Pancreas (tissue), 10 donors: ENCODE results near the gene B3GALT2. TPM values are rescaled to one million over a fixed set of nuclear protein-coding genes. Genes with fewer than 3 reads are reported as not detected.
"Not testable (repeated sequence)": the region's sequence is repeated elsewhere in the genome, so short reads cannot be mapped to it uniquely, and the experiment has no call there.

Source experiments
- ATAC-seq, 4 donors: fragments of 200-7000 bp; cut with Tn5 transposase; one replicate each; pipeline versions ENCODE4 v1.8.0 to v1.9.1; 2020; ENCODE audit warnings: mild to moderate bottlenecking in 4 of 4, moderate library complexity in 4 of 4
- DNase-seq, 6 donors: peaks; one replicate each; pipeline ENCODE4 v3.0.0-alpha.2; 2020
- FAIRE-seq: peaks from 2 replicates; lab custom pipeline; 2012; peaks lifted over from hg19 to GRCh38; lab: Jason Lieb, UNC
- H3K27ac ChIP-seq, 4 donors: fragments of 200-600 bp; sonication (generic); 1 replicate in 3 of 4; 2 replicates in 1 of 4; pipeline versions ENCODE4 v1.5.0 to v1.8.0; 2020
- H3K27me3 ChIP-seq, 4 donors: fragments of 200-600 bp; one replicate each; pipeline ENCODE4 v1.8.0; 2021
- H3K36me3 ChIP-seq, 3 donors: fragments of 200-600 bp; sonication (generic) in 1 of 3; one replicate each; pipeline versions ENCODE4 v1.5.0 to v1.8.0; 2020 to 2021
- H3K4me1 ChIP-seq, 3 donors: fragments of 200-600 bp; one replicate each; pipeline ENCODE4 v1.8.0; 2021
- H3K4me3 ChIP-seq, 4 donors: fragments of 200-600 bp; sonication (generic) in 2 of 4; one replicate each; pipeline versions ENCODE4 v1.5.0 to v1.8.0; 2020 to 2021
- H3K9me3 ChIP-seq, 4 donors: fragments of 200-600 bp; one replicate each; pipeline ENCODE4 v1.8.0; 2021
- WGBS, 2 donors: extraction: QIAGEN DNeasy Blood & Tissue Kit; methylation state at CpG; one replicate each; pipeline ENCODE4 v1.1.7; 2013; 5-methylcytosine and 5-hydroxymethylcytosine counted together
- intact Hi-C, 3 donors: fragments of 100-400 bp; cut with DNase I; formaldehyde crosslinking; loops; one replicate each; pipeline versions ENCODE4 v1.11.1 to v1.14.2; 2022
- polyA plus RNA-seq, 2 donors: library from polyadenylated mRNA; stranded (reverse); fragments of 200-250 nt; gene quantifications; one replicate each; pipeline ENCODE4 v1.2.3, GENCODE V29; 2013
- total RNA-seq, 6 donors: library from RNA; stranded (reverse); fragmentation: NEBNext Ultra II Directional in 4 of 6; extraction: Animal tissue kit (Norgen Biotek cat#: 25700) in 4 of 6; gene quantifications; one replicate each; pipeline versions ENCODE4 v1.2.1 to v1.2.4, GENCODE V29; 2021 to 2023
- TF ChIP-seq, protein P1 (sequence below), 4 donors: fragments of 200-600 bp; sonication (generic) in 3 of 4; IDR thresholded peaks; one replicate each; pipeline versions ENCODE4 v1.5.0 to v1.8.0; 2021; ENCODE audit warnings: antibody characterized with exemption in 4 of 4
- donor health status: healthy with polysubstance abuse.
- donor health status: DM: no; HTN: no; CAD: no; lungs with moderate emphysema.
- donor health status: DM: no; HTN: no; CAD: no.
- donor health status: control.
- donor health status: control.
- donor health status: Bipolar disorder and iron deficiency.
- donor health status: DM: yes; HTN: yes; CAD: no.
- donor health status: DM: no; HTN: no; CAD: no.
- donor health status: DM: no; HTN: no; CAD: no.
- donor health status: DM: yes; HTN: yes; CAD: no.

The B3GALT2 gene, protein sequence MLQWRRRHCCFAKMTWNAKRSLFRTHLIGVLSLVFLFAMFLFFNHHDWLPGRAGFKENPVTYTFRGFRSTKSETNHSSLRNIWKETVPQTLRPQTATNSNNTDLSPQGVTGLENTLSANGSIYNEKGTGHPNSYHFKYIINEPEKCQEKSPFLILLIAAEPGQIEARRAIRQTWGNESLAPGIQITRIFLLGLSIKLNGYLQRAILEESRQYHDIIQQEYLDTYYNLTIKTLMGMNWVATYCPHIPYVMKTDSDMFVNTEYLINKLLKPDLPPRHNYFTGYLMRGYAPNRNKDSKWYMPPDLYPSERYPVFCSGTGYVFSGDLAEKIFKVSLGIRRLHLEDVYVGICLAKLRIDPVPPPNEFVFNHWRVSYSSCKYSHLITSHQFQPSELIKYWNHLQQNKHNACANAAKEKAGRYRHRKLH
- total RNA-seq (under 1 TPM; 0.20 to 0.76 (median 0.34) TPM), polyA plus RNA-seq (under 1 TPM; 0.27 to 0.99 TPM)

DNA sequence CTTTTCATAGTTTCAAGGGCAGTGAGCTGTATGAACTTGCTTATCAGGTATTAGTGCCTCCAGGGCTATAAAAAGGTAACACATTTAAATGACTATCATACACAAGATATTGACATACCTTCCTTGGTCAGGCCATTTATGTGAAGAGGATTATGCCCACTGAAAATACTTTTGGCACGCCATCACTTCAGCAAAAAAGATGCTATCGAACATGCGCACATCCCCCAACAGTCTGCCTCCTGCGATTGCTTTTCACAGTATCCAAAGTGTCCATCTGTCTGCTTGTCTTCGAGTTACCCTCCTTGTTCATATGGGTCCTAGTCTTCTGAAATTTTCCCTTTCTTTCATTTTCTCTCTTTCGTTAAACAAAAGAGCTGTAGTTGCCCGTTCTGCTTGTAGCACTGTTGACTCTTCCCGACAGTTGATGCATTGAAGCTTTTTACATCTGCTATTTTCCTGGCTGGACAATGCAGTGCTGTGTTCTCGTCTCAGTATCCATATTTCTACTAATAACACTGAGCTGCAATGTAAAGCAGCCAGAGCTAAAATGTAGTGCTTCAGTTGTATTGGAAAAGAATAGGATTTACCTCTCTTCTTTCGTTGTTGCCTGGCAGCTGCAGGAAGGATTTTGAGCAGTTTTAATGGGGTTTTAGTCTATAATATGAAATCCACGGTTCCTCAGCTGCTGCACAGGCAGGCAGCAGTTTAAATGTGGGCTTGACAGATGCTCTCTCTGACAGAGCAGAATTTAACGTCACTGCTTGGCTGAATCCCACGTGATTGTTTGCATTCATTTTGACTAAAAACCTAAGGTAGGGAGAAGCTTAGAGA, at the start of gene B3GALT2:
TSS of gene B3GALT2 (minus strand) at position 713 of the 831 bp plus-strand sequence. CDS start 5,051 bp downstream, outside the sequence.
- H3K36me3 ChIP-seq: no peaks in the 10 kb centered on the region
- no peaks in the 10 kb centered on the region for H3K9me3 ChIP-seq
- peaks cover 9 to 48% (median 15%) of the 10 kb centered on the region in 3 donors for H3K4me1 ChIP-seq
- intact Hi-C loops: no loop called here
- H3K4me3 ChIP-seq: peak within 1 kb of the TSS in 2 of 4 donors; percentile 4 to 32
- ATAC-seq (peak; percentile 52 to 76 (median 72)), DNase-seq (peak in 3 of 6 donors; percentile 11 to 19 (median 19)), FAIRE-seq (no peak)
- 18 to 28% methylated on average over 13 of the region's 13 CpGs for WGBS, 2 donors
- TF ChIP-seq, protein P1, sequence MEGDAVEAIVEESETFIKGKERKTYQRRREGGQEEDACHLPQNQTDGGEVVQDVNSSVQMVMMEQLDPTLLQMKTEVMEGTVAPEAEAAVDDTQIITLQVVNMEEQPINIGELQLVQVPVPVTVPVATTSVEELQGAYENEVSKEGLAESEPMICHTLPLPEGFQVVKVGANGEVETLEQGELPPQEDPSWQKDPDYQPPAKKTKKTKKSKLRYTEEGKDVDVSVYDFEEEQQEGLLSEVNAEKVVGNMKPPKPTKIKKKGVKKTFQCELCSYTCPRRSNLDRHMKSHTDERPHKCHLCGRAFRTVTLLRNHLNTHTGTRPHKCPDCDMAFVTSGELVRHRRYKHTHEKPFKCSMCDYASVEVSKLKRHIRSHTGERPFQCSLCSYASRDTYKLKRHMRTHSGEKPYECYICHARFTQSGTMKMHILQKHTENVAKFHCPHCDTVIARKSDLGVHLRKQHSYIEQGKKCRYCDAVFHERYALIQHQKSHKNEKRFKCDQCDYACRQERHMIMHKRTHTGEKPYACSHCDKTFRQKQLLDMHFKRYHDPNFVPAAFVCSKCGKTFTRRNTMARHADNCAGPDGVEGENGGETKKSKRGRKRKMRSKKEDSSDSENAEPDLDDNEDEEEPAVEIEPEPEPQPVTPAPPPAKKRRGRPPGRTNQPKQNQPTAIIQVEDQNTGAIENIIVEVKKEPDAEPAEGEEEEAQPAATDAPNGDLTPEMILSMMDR (IDR thresholded peaks at IDR 0.05): no peak
- H3K27me3 ChIP-seq: no peaks in the 10 kb centered on the region
- H3K27ac ChIP-seq: peak within 1 kb of the TSS in 2 of 4 donors; percentile 17 to 63

DNA sequence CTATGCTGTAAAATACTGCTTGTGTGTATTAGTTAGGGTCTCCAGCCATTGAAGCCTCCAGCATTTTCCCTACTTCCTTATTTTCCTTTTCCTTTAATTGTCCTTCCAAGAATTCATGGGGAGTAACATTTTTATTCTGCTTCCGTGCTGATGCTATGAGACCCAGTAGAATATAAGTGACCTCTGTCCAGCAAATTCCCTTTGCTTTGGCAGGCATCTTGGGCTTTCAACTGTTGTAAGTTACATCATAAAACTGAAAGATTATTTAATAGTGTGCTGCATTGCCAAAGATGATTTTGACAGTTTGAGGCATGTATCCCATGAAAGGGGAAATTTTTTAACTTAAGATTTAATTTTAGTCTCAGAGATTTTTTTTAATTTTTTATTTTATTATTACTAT, 48.1 kb upstream of the B3GALT2 start:
- ATAC-seq (no peak), DNase-seq (no peak)
- intact Hi-C loops: no loop called here

DNA sequence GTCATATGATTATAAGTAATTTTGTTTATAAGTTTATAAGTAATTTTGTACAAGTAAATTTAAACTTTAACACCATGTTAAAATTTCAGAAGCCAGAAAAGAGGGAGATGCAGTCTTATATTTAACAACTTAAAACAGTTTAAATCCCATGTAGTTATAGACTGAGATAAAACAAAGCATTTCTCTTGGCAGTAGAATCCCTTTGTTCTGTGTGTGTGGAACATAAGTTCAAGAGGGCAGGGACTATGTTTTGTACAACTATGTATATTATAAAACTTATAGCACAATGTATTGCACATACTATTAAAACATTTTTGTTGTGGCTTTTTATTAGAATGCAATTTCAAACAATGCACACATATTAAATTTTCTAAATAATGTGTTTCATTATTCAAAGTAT, 44.7 kb upstream of the B3GALT2 start:
- H3K9me3 ChIP-seq, H3K4me1 ChIP-seq, H3K36me3 ChIP-seq, H3K27ac ChIP-seq, H3K4me3 ChIP-seq, ATAC-seq, intact Hi-C loops, DNase-seq, H3K27me3 ChIP-seq: not testable (repeated sequence)
- FAIRE-seq: peak; percentile 43

More for the DNA sequence above, 48.1 kb upstream of the B3GALT2 start:
- no peak for FAIRE-seq
- H3K4me1 ChIP-seq: no peaks in the 10 kb centered on the region
- 88 to 89% methylated on average over 1 of the region's 1 CpG for WGBS, 2 donors
- H3K27me3 ChIP-seq: no peaks in the 10 kb centered on the region
- TF ChIP-seq, protein P1 (IDR thresholded peaks at IDR 0.05): no peak
- H3K36me3 ChIP-seq: no peaks in the 10 kb centered on the region
- no peak overlapping the region for H3K27ac ChIP-seq
- H3K9me3 ChIP-seq: no peaks in the 10 kb centered on the region
- no peak overlapping the region for H3K4me3 ChIP-seq

DNA sequence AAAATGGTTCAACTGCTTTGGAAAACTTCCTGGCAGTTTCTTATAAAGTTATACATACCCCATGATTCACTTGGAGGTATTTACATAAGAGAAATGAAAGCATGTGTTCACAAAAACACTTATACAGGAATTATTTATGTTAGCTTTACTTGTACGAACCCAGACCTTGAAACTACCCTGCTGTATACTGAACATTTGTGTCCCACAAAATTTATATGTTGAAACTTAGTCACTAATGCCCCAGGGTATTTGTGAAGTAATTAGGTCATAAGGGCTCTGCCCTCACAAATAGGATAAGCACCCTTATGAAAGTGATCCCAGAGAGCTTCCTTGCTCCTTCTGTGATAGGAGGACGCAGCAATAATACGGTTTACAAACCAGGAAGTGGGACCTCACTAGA, 42.7 kb upstream of the B3GALT2 start:
- H3K36me3 ChIP-seq: no peaks in the 10 kb centered on the region
- intact Hi-C loops: no loop called here
- H3K4me1 ChIP-seq: no peaks in the 10 kb centered on the region
- no peak overlapping the region for H3K4me3 ChIP-seq
- no peaks in the 10 kb centered on the region for H3K9me3 ChIP-seq
- H3K27me3 ChIP-seq: no peaks in the 10 kb centered on the region
- FAIRE-seq: no peak
- no peak for ATAC-seq
- no peak overlapping the region for H3K27ac ChIP-seq
- TF ChIP-seq, protein P1 (IDR thresholded peaks at IDR 0.05): no peak
- WGBS, 2 donors: 90 to 99% methylated on average over 3 of the region's 3 CpGs
- DNase-seq: no peak

DNA sequence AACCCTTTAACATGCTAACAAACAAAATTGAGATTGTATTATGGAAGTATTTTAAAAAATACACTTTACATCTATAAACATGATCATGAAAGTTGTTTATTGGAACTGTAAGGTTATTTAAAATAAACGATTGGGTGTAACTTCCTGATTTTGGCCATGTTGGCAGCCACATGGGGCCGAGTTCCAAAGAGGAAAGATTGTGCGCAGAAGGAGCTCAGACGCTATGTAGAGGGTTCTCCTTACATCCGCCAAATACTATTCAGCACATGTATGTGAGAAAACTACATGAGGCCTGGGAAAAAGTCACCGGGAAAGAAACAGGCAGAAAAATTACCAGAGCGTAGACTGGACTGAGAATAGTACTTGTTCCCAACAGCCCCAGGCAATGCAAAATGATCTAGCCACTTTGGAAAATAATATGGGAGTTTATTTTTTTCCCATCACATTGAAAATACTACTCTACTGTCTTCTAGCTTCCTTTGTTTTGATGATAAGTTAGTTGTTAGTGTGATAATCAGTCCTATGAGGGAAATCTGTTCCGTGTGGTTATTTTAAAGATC, 35.7 kb upstream of the B3GALT2 start:
- no peak overlapping the region for H3K4me3 ChIP-seq
- TF ChIP-seq, protein P1 (IDR thresholded peaks at IDR 0.05): no peak
- no peak for FAIRE-seq
- no peaks in the 10 kb centered on the region for H3K9me3 ChIP-seq
- WGBS, 2 donors: 92 to 93% methylated on average over 8 of the region's 8 CpGs
- H3K4me1 ChIP-seq: no peaks in the 10 kb centered on the region
- H3K27ac ChIP-seq: no peak overlapping the region
- no peak for DNase-seq
- H3K36me3 ChIP-seq: peaks cover 0 to 3% (median 0%) of the 10 kb centered on the region in 3 donors
- intact Hi-C loops: no loop called here
- no peak for ATAC-seq
- H3K27me3 ChIP-seq: no peaks in the 10 kb centered on the region
